A673 (cell line): ENCODE results near the gene IL17RC.

Experiments used
- EZH2 ChIP-seq: fragments of 200-600 bp; sonication (generic); IDR thresholded peaks from 2 replicates; pipeline ENCODE4 v1.6.1; 2017; ENCODE audit warnings: borderline replicate concordance, low read depth, mild to moderate bottlenecking, mixed read lengths, antibody characterized with exemption, low read length; ENCODE audit not compliant: poor library complexity, severe bottlenecking
- TF ChIP-seq, protein P1 (sequence below): fragments of 300-800, 200-600 bp; sonication (generic); conservative IDR thresholded peaks from 2 replicates; pipeline ENCODE4 v1.5.1; 2017; ENCODE audit warnings: low read depth, mild to moderate bottlenecking, antibody characterized with exemption, low read length, moderate library complexity, mixed read lengths

- TF ChIP-seq, protein P1, sequence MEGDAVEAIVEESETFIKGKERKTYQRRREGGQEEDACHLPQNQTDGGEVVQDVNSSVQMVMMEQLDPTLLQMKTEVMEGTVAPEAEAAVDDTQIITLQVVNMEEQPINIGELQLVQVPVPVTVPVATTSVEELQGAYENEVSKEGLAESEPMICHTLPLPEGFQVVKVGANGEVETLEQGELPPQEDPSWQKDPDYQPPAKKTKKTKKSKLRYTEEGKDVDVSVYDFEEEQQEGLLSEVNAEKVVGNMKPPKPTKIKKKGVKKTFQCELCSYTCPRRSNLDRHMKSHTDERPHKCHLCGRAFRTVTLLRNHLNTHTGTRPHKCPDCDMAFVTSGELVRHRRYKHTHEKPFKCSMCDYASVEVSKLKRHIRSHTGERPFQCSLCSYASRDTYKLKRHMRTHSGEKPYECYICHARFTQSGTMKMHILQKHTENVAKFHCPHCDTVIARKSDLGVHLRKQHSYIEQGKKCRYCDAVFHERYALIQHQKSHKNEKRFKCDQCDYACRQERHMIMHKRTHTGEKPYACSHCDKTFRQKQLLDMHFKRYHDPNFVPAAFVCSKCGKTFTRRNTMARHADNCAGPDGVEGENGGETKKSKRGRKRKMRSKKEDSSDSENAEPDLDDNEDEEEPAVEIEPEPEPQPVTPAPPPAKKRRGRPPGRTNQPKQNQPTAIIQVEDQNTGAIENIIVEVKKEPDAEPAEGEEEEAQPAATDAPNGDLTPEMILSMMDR, result no peak
- no peak for TF ChIP-seq EZH2
These were observed 922 bp downstream of the IL17RC start for GRCh38 chr3:9917820-9918219.
